HK-2 (cell line): ENCODE data around the gene CEP164.

Source experiments
- DNase-seq: peaks from one replicate; pipeline ENCODE4 v3.0.0-alpha.2; 2018; ENCODE audit not compliant: unreplicated experiment

The CEP164 gene

DNA sequence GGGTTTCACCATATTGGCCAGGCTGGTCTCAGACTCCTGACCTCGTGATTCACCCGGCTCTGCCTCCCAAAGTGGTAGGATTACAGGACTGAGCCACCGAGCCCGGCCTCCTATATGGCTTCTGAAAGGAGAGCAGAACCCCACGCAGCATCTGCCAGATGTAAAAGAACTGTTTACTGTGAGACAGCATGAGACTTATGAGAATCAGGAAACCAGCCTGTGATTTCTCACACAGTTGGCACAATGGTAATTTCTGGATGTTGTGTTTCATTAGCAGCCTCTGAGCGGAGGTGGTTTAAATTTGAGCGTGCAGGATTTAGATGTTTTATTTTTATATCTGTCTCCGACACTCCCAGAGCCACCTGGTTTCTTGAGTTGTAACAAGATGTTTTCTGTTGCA is 33.8 kb downstream of the CEP164 start:
- no peak for DNase-seq

DNA sequence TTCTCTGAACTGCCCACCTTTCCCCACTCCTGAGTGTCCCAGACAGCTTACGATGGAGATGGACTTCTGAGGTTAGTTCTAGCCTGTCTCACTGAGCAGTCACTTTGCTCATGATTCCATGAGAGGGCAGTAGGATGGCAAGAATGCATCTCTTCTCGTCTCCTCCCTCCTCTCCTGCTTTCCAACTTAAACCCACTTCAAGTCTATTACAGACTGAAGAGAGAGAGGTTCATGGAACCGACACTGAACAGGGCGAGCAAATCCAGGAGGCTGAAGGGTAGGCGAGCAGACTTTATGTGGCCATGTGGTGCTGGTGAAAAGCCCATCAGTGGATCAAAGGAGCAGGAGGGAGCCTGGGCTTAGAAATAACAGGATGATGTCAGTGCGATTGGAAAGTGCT is 38.6 kb downstream of the CEP164 start:
- no peak for DNase-seq

- no peak for DNase-seq
Measured at GRCh38 chr11:117366875-117367274, 39.2 kb downstream of the CEP164 start.

- DNase-seq, result no peak
Measured at GRCh38 chr11:117369534-117369933, 41.9 kb downstream of the CEP164 start.

DNA sequence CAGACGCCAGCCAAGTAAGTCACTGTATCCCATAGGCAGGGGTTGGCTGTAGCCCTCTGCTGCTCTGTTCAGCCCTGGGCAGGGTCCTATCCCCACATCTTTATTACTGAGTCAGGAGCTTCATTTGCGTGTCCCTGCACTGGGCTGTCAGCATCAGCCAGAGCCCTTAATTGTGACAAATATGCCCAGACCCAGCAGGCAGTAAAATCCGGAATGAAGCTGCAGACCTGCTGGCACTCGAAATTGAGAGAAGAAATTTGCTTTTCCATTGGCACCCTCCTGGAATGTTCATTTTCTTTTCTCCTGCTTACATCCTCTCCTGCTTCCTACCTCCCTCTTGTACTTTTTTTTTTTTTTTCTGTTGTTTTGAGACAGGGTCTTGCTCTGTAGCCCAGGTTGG is 43.8 kb downstream of the CEP164 start:
- DNase-seq, result no peak

- DNase-seq, result no peak
Measured at GRCh38 chr11:117374316-117375055, 46.8 kb downstream of the CEP164 start.

DNA sequence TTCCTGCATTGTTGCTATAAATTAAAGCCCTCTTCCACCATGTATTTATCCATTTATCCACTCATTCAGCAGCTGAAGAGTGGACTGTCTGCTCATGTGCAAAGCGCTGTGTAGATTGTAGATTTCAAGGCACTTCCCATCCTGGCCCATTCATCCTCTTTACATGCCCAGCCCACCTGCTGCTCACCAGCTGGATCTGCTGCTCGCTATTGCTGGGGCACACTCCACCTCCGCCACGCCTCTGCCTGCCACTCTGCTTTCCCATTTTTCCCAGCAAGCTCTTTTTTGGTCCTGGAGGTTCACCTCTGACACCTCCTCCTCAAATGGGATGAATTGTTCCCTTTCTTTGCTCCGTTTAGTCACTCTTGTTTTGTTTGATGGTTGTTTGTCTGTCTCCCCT is 48.3 kb downstream of the CEP164 start:
- DNase-seq, result no peak

GRCh38 chr11:117376517-117376916 is 48.9 kb downstream of the CEP164 start:
- DNase-seq, result no peak

- DNase-seq, result no peak
Measured at GRCh38 chr11:117378976-117379865, 51.6 kb downstream of the CEP164 start.

DNA sequence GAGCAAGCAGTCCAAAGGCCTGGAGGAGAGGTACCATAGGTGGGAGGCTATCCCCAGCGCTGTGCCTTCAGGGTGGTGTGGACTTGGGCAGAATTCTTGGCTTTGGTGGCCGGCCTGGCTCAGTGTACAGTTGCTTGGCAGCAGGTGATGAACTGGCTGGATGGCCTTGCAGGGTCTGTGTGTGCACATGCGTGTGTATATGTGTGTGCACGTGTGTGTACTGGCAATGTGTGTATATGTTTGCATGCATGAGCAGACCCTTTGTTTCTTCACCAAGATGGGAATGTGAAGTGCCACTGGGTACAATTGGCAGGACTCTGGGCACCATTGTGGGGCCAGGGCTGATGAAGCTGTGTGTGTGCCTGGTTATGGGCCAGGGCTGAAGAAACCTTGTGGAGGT is 53.0 kb downstream of the CEP164 start:
- no peak for DNase-seq

- no peak for DNase-seq
Measured at GRCh38 chr11:117381481-117382387, 54.1 kb downstream of the CEP164 start.

DNA sequence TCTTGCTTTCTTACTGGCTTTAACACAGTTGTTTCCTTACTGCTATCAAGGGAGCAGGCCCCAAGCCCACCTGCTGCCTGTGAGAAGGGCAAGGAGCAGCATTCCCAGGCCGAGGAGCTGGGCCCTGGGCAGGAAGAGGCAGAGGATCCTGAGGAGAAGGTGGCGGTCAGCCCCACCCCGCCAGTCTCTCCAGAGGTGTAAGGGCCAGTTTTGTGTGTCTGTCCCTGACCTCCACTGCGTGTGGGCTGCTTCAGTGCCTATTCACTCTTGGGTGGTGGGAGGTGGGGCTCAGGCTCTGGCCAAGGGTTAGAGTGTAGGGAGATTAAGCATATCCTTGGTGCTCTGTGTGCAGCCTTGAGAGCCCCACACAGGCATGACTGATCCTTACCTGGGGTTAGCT is 55.1 kb downstream of the CEP164 start:
- no peak for DNase-seq

DNA sequence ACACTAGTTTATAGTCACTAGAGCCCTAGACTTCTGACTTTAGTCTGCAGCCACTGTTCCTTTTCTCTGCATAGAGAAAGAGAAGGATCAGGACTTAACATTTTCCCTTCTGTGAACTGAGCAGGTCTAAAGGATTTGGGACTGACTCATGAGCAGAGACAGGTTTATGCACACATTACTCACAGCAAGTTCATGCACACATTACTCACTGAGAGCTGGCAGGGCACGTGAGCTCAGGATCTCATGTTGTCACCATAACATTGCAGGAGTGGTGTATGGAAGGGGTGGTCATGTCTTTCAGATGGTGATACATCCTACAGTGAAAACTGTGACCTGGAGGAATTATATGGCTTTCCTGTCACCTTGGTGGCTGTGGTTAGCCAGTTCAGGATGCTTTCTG is 56.4 kb downstream of the CEP164 start:
- DNase-seq, result peak; percentile 43

DNA sequence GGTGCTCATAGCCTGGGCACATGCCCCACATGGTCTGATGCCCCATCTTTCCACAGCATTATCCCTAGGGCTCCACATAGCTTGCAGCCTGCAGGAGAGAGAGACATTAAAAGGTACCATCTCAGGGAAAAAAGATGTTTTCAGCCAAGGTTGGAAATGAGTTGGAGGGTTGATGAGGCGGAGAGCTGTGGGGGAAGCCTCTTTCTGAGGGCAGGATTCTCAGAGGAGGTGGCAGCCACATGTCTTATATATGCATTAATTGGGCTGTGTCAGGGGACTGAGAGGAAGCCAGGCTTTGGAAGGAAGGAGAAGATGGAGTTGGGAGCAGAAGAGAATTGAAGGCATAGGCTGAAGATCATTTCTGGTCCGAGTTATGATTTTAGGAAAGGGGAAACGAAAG is 57.8 kb downstream of the CEP164 start:
- DNase-seq, result no peak

- no peak for DNase-seq
Measured at GRCh38 chr11:117385906-117386305, 58.3 kb downstream of the CEP164 start.

DNA sequence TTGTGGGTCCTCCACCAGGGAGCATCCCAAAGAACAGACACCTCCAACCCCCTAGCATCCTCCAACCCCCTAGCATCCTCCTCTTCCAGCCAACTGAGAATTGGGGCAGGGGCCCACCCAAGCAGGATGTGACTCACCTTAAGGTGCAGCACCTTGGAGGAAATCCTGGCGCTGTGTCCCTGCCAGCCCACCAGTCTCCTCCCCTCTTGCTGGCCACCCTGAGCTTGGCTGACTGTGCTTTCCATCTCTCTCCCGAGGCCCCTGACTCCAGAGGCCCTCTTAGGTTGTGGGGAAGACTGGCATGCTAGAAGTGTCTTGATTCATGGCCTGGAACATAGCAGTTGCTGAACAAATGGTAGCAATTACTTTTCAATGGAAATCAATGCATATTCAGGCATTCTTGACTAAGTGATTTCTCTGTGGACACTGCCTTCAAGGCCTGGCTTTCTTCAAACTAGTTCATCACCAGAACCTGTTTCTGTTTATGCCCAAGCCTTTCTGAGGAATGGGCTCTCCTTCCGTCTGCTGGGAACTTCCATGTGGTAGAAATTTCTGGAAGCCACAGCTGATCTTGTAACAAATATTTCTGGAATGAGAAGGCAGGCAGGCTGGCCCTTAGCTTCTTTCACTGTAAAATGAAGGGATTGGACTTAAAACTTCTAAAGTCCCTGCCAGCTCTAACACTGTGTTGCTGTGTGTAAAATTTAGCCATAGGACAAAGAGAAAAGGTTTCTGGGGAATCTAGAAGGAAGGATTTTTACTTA is 60.5 kb downstream of the CEP164 start:
- DNase-seq, result no peak

DNA sequence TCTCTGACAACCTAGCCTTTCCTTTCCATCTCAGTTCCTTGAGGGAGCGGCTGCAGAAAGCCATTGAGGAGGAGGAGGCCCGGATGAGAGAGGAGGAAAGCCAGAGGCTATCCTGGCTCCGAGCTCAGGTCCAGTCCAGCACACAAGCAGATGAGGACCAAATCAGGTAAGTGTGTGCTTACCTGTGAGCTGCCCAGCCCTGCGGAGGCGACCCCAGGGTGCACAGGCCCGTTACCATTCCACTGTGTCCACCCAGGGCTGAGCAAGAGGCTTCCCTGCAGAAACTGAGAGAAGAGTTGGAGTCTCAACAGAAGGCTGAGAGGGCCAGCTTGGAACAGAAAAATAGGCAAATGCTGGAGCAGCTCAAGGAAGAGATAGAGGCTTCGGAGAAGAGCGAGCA is 63.1 kb downstream of the CEP164 start:
- DNase-seq, result no peak

DNA sequence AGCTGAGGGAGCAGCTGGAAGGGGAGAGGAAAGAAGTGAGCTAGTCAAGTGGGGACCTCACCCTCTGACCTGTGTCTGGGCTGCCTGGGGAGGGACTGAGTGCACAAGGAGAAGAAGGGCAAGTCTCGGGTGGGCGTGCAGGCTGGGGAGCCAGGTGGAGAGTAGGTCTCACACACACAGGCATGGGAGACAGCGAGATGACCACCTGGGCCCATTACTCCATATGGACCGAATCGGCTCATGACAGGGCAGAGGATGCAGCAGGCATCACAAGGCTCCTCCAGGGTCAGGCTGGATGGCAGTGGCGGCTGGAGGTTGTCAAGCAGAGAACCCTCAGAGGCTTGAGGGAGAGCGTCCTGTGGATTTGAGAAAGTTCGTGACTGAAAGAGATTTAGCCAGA is 63.5 kb downstream of the CEP164 start:
- no peak for DNase-seq

DNA sequence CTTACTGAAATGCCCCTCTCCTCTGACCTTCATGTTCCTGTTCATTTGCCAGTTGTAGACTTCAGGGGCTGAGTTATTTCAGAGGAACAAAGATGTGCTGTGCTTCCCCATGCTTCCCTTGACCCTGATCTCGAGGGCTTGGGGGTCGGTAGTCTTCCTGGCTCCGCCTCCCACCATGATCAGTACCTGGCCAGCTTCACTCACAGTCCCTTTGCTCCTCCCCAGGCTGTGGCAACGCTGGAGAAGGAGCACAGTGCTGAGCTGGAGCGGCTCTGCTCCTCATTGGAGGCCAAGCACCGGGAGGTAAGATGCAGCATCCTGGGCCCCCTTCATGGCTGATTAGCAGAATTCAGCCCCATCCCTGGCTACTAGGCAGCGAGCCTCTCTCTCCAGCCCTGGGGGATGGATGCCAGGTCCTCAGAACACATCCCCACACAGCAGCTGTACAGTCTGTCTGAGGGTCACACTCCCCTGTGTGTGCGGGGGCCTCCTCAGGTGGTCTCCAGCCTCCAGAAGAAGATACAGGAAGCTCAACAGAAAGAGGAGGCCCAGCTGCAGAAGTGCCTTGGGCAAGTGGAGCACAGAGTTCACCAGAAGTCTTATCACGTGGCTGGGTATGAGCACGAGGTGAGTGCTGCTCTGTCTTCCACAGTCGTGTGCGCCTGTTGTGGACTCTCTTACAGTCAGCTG is 64.5 kb downstream of the CEP164 start:
- DNase-seq, result no peak

- DNase-seq, result no peak
Measured at GRCh38 chr11:117392979-117393378, 65.3 kb downstream of the CEP164 start.
